Endothelial cell (in vitro differentiated cells): ENCODE results near the gene ARHGAP33. TPM values are rescaled to one million over a fixed set of nuclear protein-coding genes. Genes with fewer than 3 reads are reported as not detected.
"Not testable (repeated sequence)": the region's sequence is repeated elsewhere in the genome, so short reads cannot be mapped to it uniquely, and the experiment has no call there.

Source experiments
- DNase-seq: peaks from one replicate; pipeline ENCODE4 v3.0.0; 2021; ENCODE audit warnings: low spot score
- H3K27ac Mint-ChIP-seq: one replicate; pipeline ENCODE4 v1.8.0; 2021; ENCODE audit warnings: mixed read lengths, inconsistent platforms; ENCODE audit not compliant: unreplicated experiment
- H3K27me3 Mint-ChIP-seq: one replicate; pipeline ENCODE4 v1.8.0; 2021; ENCODE audit warnings: mild to moderate bottlenecking, moderate library complexity, mixed read lengths, inconsistent platforms; ENCODE audit not compliant: unreplicated experiment
- H3K36me3 Mint-ChIP-seq: one replicate; pipeline ENCODE4 v1.8.0; 2021; ENCODE audit warnings: mild to moderate bottlenecking, low read depth, mixed read lengths, inconsistent platforms; ENCODE audit not compliant: unreplicated experiment
- H3K4me1 Mint-ChIP-seq: one replicate; pipeline ENCODE4 v1.8.0; 2021; ENCODE audit warnings: mild to moderate bottlenecking, mixed read lengths, inconsistent platforms; ENCODE audit not compliant: unreplicated experiment
- H3K4me3 Mint-ChIP-seq: one replicate; pipeline ENCODE4 v1.8.0; 2021; ENCODE audit warnings: mild to moderate bottlenecking, mixed read lengths, inconsistent platforms; ENCODE audit not compliant: unreplicated experiment
- H3K9me3 Mint-ChIP-seq: one replicate; pipeline ENCODE4 v1.8.0; 2021; ENCODE audit warnings: mixed read lengths, inconsistent platforms; ENCODE audit not compliant: unreplicated experiment
- total RNA-seq: library from RNA; stranded (reverse); fragmentation: NEBNext Ultra II Directional; extraction: Animal tissue kit (Norgen Biotek cat#: 25700); gene quantifications from one replicate; pipeline ENCODE4 v1.2.1, GENCODE V29; 2021; ENCODE audit not compliant: unreplicated experiment
- TF ChIP-seq, protein P1 (sequence below): fragments of 200-600 bp; sonication (generic); IDR thresholded peaks from one replicate; pipeline ENCODE4 v1.5.0; 2021; ENCODE audit warnings: antibody characterized with exemption; ENCODE audit not compliant: unreplicated experiment

Gene ARHGAP33
- total RNA-seq, 1 donor from 2014 or later = 8.5 TPM

DNA sequence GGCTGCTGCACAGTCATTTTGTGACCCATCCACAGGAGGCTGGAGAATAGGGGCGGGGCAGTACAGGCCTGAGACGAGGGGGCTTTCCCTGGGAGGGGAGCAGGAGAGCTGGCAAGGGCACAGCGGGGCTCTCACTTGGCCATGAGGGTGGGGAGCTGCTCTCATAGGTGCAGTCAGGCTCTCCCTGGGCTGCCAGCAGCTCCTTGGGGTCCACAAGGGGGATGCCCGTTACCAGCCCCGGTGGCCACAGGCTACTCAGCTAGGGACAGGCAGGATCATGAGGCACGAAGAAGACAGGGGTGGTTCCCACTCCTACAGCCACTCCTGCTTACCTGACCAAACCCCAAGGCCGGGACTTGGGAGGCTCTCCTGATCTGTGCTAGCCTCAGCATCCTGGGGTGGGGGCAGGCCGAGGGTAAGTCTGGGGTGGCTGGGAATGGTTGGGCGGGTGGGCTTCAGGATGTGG lies 16.5 kb downstream of the ARHGAP33 start:
- no peaks in the 10 kb centered on the region for H3K36me3 Mint-ChIP-seq
- H3K27me3 Mint-ChIP-seq = peaks cover 7% of the 10 kb centered on the region
- no peak overlapping the region for H3K4me3 Mint-ChIP-seq
- no peak overlapping the region for H3K27ac Mint-ChIP-seq
- H3K9me3 Mint-ChIP-seq = no peaks in the 10 kb centered on the region
- no peaks in the 10 kb centered on the region for H3K4me1 Mint-ChIP-seq
- no peak for DNase-seq
- TF ChIP-seq, protein P1, sequence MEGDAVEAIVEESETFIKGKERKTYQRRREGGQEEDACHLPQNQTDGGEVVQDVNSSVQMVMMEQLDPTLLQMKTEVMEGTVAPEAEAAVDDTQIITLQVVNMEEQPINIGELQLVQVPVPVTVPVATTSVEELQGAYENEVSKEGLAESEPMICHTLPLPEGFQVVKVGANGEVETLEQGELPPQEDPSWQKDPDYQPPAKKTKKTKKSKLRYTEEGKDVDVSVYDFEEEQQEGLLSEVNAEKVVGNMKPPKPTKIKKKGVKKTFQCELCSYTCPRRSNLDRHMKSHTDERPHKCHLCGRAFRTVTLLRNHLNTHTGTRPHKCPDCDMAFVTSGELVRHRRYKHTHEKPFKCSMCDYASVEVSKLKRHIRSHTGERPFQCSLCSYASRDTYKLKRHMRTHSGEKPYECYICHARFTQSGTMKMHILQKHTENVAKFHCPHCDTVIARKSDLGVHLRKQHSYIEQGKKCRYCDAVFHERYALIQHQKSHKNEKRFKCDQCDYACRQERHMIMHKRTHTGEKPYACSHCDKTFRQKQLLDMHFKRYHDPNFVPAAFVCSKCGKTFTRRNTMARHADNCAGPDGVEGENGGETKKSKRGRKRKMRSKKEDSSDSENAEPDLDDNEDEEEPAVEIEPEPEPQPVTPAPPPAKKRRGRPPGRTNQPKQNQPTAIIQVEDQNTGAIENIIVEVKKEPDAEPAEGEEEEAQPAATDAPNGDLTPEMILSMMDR = no peak

DNA sequence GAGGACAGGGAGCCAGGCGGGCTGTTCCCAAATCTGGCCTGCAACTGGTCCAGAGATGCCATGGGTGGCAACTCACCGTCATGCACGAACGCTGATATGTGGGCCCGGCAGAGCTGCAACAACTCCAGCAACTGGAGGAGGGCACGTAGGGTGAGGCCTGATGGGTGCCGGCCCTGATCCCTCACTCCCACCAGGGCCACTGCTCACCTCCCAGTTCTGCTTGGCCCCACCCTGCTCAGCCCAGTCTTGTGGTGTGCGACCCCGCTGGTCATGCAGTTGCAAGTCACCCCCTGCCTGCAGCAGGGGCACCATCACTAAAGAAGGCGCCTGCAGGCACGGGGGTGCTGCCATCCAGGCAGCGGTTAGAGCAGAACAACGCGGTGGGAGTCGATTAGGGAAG lies 16.9 kb downstream of the ARHGAP33 start:
- H3K27ac Mint-ChIP-seq = no peak overlapping the region
- H3K9me3 Mint-ChIP-seq = no peaks in the 10 kb centered on the region
- no peaks in the 10 kb centered on the region for H3K4me1 Mint-ChIP-seq
- H3K27me3 Mint-ChIP-seq = peaks cover 11% of the 10 kb centered on the region
- no peak for DNase-seq
- no peak overlapping the region for H3K4me3 Mint-ChIP-seq
- TF ChIP-seq, protein P1 = no peak
- no peaks in the 10 kb centered on the region for H3K36me3 Mint-ChIP-seq

DNA sequence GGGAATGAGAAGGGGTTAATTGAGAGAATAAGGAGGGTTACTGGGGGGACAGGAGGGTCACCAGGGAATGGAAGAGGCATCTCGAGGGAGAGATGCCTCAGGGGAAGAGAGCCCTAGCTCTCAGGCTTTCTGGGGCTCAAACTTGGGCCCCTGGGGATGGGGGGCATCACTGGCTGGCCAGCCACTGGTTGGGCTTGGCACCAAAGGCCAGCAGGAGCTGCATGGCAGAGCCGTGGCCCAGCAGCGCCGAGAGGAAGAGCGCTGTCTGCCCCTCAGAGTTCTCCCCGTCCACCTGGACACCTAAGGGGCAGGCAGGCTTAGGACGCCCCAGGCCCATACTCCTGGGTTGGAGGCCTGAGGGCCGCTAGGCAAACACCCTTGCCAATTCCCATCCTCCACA lies 17.5 kb downstream of the ARHGAP33 start:
- H3K4me1 Mint-ChIP-seq = no peaks in the 10 kb centered on the region
- H3K36me3 Mint-ChIP-seq = no peaks in the 10 kb centered on the region
- TF ChIP-seq, protein P1 = no peak
- no peak for DNase-seq
- peaks cover 11% of the 10 kb centered on the region for H3K27me3 Mint-ChIP-seq
- no peak overlapping the region for H3K4me3 Mint-ChIP-seq
- no peaks in the 10 kb centered on the region for H3K9me3 Mint-ChIP-seq
- H3K27ac Mint-ChIP-seq = no peak overlapping the region

DNA sequence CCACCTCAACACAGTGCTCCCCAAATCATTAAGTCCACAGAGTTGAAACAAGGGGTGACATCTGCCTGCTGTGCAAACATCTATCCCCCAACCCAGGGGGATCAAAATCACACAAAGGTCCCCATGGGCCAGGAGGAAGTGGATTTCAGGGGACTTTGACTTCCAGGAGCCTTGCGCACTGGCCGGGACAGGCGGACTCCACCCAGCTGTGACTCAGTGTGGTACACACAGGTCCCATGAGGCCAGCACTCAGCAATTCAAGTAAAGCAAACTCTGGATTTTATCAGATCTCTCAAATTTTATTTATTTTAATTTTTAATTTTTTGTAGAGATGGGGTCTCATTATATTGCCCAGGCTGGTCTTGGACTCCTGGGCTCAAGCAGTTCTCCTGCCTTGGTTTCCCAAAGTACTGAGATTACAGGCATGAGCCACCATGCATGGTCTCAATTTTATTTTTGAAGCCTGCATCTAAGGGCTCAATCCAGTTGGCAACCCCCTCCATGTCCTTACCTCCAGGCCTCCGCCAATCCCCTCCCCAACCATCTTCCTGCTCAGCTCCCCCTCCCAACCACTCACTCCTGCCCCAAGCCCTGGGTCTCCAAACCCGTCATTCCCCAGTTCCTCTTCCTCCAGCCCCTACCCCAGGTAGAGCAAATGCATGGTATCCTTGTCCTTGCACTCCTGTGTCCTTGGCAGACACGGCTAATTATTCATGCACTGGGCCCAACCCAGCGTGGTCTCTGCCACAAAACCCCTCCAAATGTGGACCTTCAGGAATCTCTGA lies 18.2 kb downstream of the ARHGAP33 start:
- TF ChIP-seq, protein P1 = no peak
- DNase-seq = no peak
- Mint-ChIP-seq H3K36me3 (no peaks in the 10 kb centered on the region), H3K4me1 (no peaks in the 10 kb centered on the region), H3K27me3 (peaks cover 14% of the 10 kb centered on the region), H3K27ac (no peak overlapping the region), H3K4me3 (no peak overlapping the region), H3K9me3 (no peaks in the 10 kb centered on the region)

DNA sequence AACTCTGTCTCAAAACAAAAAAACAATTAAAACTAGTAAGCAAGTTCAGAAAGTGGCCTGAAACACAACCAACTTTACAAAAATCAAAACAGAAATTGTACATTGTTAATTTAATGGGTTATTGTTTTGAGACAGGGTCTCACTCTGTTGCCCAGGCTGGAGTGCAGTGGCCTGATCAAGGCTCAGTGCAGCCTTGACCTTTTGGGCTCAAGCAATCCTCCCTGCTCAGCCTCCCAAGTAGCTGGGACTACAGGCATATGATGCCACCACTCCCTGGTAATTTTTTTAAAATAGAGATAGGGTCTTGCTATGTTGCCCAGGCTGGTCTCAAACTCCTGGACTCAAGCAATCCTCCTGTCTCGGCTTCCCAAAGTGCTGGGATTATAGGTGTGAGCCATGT lies 20.2 kb downstream of the ARHGAP33 start:
- not testable (repeated sequence) for DNase-seq, H3K4me3 Mint-ChIP-seq, H3K4me1 Mint-ChIP-seq, H3K27ac Mint-ChIP-seq, H3K36me3 Mint-ChIP-seq, H3K9me3 Mint-ChIP-seq
- H3K27me3 Mint-ChIP-seq = peaks cover 14% of the 10 kb centered on the region
